ENCODE measurements around the gene CDC5L. TPM values are rescaled to one million over a fixed set of nuclear protein-coding genes. Genes with fewer than 3 reads are reported as not detected.
A peak's percentile ranks its signal among the peaks of the same experiment; 100 is the strongest.

The CDC5L gene
- total RNA-seq, 1 donor from 2014 or later, result 28.7 TPM

- Mint-ChIP-seq H3K27me3 (peaks cover 17% of the 10 kb centered on the region), H3K36me3 (no peaks in the 10 kb centered on the region), H3K4me3 (no peak overlapping the region), H3K9me3 (no peaks in the 10 kb centered on the region), H3K4me1 (ENCODE audit: unreplicated experiment) (peaks cover 14% of the 10 kb centered on the region), H3K27ac (no peak overlapping the region)
- DNase-seq (ENCODE audit: extremely low spot score, unreplicated experiment), result no peak
- TF ChIP-seq, protein P1, sequence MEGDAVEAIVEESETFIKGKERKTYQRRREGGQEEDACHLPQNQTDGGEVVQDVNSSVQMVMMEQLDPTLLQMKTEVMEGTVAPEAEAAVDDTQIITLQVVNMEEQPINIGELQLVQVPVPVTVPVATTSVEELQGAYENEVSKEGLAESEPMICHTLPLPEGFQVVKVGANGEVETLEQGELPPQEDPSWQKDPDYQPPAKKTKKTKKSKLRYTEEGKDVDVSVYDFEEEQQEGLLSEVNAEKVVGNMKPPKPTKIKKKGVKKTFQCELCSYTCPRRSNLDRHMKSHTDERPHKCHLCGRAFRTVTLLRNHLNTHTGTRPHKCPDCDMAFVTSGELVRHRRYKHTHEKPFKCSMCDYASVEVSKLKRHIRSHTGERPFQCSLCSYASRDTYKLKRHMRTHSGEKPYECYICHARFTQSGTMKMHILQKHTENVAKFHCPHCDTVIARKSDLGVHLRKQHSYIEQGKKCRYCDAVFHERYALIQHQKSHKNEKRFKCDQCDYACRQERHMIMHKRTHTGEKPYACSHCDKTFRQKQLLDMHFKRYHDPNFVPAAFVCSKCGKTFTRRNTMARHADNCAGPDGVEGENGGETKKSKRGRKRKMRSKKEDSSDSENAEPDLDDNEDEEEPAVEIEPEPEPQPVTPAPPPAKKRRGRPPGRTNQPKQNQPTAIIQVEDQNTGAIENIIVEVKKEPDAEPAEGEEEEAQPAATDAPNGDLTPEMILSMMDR (conservative IDR thresholded peaks at IDR 0.05), result no peak
Measured at GRCh38 chr6:44473393-44474189, 86.1 kb downstream of the CDC5L start.

DNA sequence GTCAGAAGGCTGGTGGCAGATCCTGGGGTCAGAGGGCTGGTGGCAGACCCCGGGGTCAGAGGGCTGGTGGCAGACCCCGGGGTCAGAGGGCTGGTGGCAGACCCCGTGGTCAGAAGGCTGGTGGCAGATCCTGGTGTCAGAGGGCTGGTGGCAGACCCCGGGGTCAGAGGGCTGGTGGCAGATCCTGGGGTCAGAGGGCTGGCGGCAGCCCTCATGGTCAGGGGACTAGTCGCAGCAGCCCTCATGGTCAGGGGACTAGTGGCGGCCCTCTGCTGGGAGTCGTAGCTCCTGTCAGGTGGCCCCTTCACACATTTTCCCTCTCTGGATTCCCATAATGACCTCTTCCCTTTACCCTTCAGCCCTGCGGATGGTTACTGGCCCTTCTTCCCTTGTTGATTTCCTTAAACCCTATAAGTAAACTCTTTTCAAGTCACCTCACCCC lies 86.7 kb downstream of the CDC5L start:
- Mint-ChIP-seq H3K27me3 (peaks cover 20% of the 10 kb centered on the region), H3K4me3 (no peak overlapping the region), H3K36me3 (no peaks in the 10 kb centered on the region), H3K9me3 (no peaks in the 10 kb centered on the region), H3K27ac (no peak overlapping the region), H3K4me1 (ENCODE audit: unreplicated experiment) (peaks cover 20% of the 10 kb centered on the region)
- no peak for DNase-seq (ENCODE audit: extremely low spot score, unreplicated experiment)
- TF ChIP-seq, protein P1 (conservative IDR thresholded peaks at IDR 0.05), result no peak

DNA sequence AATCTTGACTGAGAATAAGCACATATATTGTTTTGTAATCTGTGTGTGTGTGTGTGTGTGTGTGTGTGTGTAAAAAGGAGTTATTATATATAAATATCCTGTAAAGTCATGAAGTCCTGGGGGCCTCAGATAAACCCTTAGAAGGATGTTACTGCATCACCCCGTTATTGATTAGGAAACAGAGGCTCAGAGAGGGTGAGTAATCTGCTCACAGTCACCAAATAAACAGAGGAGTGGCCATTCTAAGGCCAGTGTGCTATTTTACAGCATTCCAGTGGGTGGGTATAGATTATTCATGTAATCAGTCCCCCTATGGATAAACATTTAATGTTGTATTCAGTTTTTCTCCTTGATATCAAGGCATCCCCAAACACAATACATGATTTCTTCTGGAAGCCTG lies 87.1 kb downstream of the CDC5L start:
- no peak overlapping the region for H3K27ac Mint-ChIP-seq
- no peak overlapping the region for H3K4me3 Mint-ChIP-seq
- TF ChIP-seq, protein P1 (conservative IDR thresholded peaks at IDR 0.05), result no peak
- H3K27me3 Mint-ChIP-seq, result peaks cover 24% of the 10 kb centered on the region
- H3K36me3 Mint-ChIP-seq, result no peaks in the 10 kb centered on the region
- no peak for DNase-seq (ENCODE audit: extremely low spot score, unreplicated experiment)
- H3K9me3 Mint-ChIP-seq, result no peaks in the 10 kb centered on the region
- peaks cover 24% of the 10 kb centered on the region for H3K4me1 Mint-ChIP-seq (ENCODE audit: unreplicated experiment)

DNA sequence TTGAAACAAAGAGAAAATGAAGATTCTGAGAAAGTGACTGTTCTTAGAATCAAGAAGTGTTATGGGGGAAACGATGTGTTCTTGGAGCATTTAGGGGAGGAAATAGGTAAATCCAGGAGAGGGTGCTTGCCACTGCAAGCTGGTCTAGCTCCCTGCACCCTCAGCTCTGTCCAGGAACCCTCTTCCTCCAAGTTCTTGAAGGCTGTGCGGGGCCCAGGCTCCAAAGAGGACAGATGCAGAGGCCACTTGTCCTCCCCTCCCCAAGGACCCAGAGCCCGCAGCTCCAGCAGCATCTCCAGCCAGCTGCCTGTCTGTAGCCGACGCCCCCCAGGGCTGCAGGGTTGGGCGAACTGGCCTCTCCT lies 87.9 kb downstream of the CDC5L start:
- TF ChIP-seq, protein P1 (conservative IDR thresholded peaks at IDR 0.05), result no peak
- H3K27me3 Mint-ChIP-seq, result peaks cover 29% of the 10 kb centered on the region
- H3K36me3 Mint-ChIP-seq, result no peaks in the 10 kb centered on the region
- DNase-seq (ENCODE audit: extremely low spot score, unreplicated experiment), result no peak
- no peak overlapping the region for H3K27ac Mint-ChIP-seq
- no peaks in the 10 kb centered on the region for H3K9me3 Mint-ChIP-seq
- peaks cover 24% of the 10 kb centered on the region for H3K4me1 Mint-ChIP-seq (ENCODE audit: unreplicated experiment)
- H3K4me3 Mint-ChIP-seq, result no peak overlapping the region

DNA sequence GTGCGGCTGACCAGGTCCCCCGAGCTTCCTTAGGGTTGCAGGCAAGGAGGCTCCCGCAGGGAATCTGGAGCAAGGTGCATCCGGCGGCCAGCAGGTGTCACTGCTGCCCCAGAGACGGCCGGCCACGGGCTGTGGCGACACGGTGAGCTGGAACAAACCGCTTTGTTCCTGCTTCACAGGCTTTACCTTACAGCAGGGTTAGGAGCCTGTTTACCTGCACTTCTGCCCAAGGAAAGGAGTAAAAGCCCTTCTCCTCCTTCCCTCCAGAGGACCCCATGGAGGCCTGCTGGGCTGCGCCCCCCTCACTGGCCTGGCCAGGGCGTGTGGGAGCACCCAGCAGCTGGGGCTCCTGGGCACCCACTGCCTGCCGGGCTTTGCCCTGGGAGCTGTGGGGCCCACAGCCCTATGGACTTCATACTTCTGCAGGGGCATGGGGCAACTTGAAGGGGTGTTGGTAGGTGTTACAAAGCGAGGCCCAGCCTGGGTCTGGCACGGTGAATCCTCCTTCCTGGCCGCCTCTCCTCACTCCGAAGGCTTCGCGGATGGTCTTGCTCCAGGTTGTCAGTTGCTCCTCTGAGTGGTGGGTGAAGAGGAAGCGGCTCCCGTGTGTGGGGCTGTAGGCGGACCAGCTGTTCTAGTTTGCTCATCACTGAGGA lies 88.4 kb downstream of the CDC5L start:
- Mint-ChIP-seq H3K4me3 (no peak overlapping the region), H3K27ac (no peak overlapping the region), H3K36me3 (no peaks in the 10 kb centered on the region), H3K27me3 (peaks cover 29% of the 10 kb centered on the region), H3K4me1 (ENCODE audit: unreplicated experiment) (peaks cover 24% of the 10 kb centered on the region), H3K9me3 (no peaks in the 10 kb centered on the region)
- TF ChIP-seq, protein P1 (conservative IDR thresholded peaks at IDR 0.05), result peak; percentile 98
- peak; percentile 90 for DNase-seq (ENCODE audit: extremely low spot score, unreplicated experiment)
